Measurements from ENCODE around the gene ARHGAP40. TPM values are rescaled to one million over a fixed set of nuclear protein-coding genes. Genes with fewer than 3 reads are reported as not detected.

ARHGAP40 gene
- total RNA-seq, 2 experiments from 2014 or later, result not detected

GRCh38 chr20:38657390-38657789, 55.8 kb downstream of the ARHGAP40 start:
- DNase-seq, result no peak
- Mint-ChIP-seq H3K4me1 (no peaks in the 10 kb centered on the region), H3K27me3 (peaks cover 19% of the 10 kb centered on the region), H3K36me3 (ENCODE audit: low read depth) (no peaks in the 10 kb centered on the region), H3K27ac (no peak overlapping the region), H3K4me3 (no peak overlapping the region), H3K9me3 (peaks cover 3% of the 10 kb centered on the region)
- POLR2A ChIA-PET, result no interaction called here
- CTCF ChIA-PET, result interaction anchor here (1.1 kb wide), 1 partner anchor 17 kb away, joined by 3 read pairs; no protein-coding TSS in a partner anchor

GRCh38 chr20:38658879-38659596, 57.4 kb downstream of the ARHGAP40 start:
- Mint-ChIP-seq H3K36me3 (ENCODE audit: low read depth) (no peaks in the 10 kb centered on the region), H3K27ac (no peak overlapping the region), H3K27me3 (peaks cover 13% of the 10 kb centered on the region), H3K4me3 (no peak overlapping the region), H3K4me1 (no peaks in the 10 kb centered on the region), H3K9me3 (no peaks in the 10 kb centered on the region)
- ChIA-PET CTCF (interaction anchor here (1.0 to 2.8 kb wide), 4 partner anchors 10 to 15 kb away, joined by 3 to 10 read pairs (median 5); no protein-coding TSS in a partner anchor), POLR2A (no interaction called here)
- DNase-seq, result peak; percentile 14

GRCh38 chr20:38659597-38659880, 57.9 kb downstream of the ARHGAP40 start:
- POLR2A ChIA-PET, result no interaction called here
- peaks cover 14% of the 10 kb centered on the region for H3K27me3 Mint-ChIP-seq

GRCh38 chr20:38660429-38660828, 58.8 kb downstream of the ARHGAP40 start:
- no peaks in the 10 kb centered on the region for H3K4me1 Mint-ChIP-seq
- H3K9me3 Mint-ChIP-seq, result no peaks in the 10 kb centered on the region
- H3K27ac Mint-ChIP-seq, result no peak overlapping the region
- peaks cover 18% of the 10 kb centered on the region for H3K27me3 Mint-ChIP-seq
- POLR2A ChIA-PET, result no interaction called here
- no peak for DNase-seq
- no peak overlapping the region for H3K4me3 Mint-ChIP-seq
- CTCF ChIA-PET, result interaction anchor here (2.8 kb wide), 1 partner anchor 13 kb away, joined by 10 read pairs; no protein-coding TSS in a partner anchor
- no peaks in the 10 kb centered on the region for H3K36me3 Mint-ChIP-seq (ENCODE audit: low read depth)

More at GRCh38 chr20:38659597-38659880, 57.9 kb downstream of the ARHGAP40 start:
- CTCF ChIA-PET, result interaction anchor here (1.0 to 2.8 kb wide), 3 partner anchors 10 to 14 kb away, joined by 3 to 10 read pairs (median 6); no protein-coding TSS in a partner anchor
- Mint-ChIP-seq H3K27ac (no peak overlapping the region), H3K9me3 (no peaks in the 10 kb centered on the region), H3K36me3 (ENCODE audit: low read depth) (no peaks in the 10 kb centered on the region), H3K4me3 (no peak overlapping the region), H3K4me1 (no peaks in the 10 kb centered on the region)
- no peak for DNase-seq

GRCh38 chr20:38663660-38664059, 62.1 kb downstream of the ARHGAP40 start:
- ChIA-PET POLR2A (no interaction called here), CTCF (no interaction called here)
- Mint-ChIP-seq H3K36me3 (ENCODE audit: low read depth) (no peaks in the 10 kb centered on the region), H3K27ac (no peak overlapping the region), H3K4me1 (no peaks in the 10 kb centered on the region), H3K27me3 (peaks cover 23% of the 10 kb centered on the region), H3K4me3 (no peak overlapping the region), H3K9me3 (no peaks in the 10 kb centered on the region)
- DNase-seq, result no peak

GRCh38 chr20:38664284-38664683, 62.7 kb downstream of the ARHGAP40 start:
- Mint-ChIP-seq H3K27me3 (peaks cover 29% of the 10 kb centered on the region), H3K4me1 (no peaks in the 10 kb centered on the region), H3K9me3 (no peaks in the 10 kb centered on the region), H3K27ac (no peak overlapping the region), H3K36me3 (ENCODE audit: low read depth) (no peaks in the 10 kb centered on the region), H3K4me3 (no peak overlapping the region)
- CTCF ChIA-PET, result no interaction called here
- DNase-seq, result no peak
- POLR2A ChIA-PET, result no interaction called here

GRCh38 chr20:38665094-38665493, 63.5 kb downstream of the ARHGAP40 start:
- CTCF ChIA-PET, result interaction anchor here (0.7 to 1.4 kb wide), 3 partner anchors 9 to 97 kb away, joined by 3 read pairs; no protein-coding TSS in a partner anchor

GRCh38 chr20:38665506-38666285, 64.1 kb downstream of the ARHGAP40 start:
- H3K27ac Mint-ChIP-seq, result no peak overlapping the region
- ChIA-PET CTCF (interaction anchor here (0.7 to 1.4 kb wide), 3 partner anchors 8 to 96 kb away, joined by 3 read pairs; no protein-coding TSS in a partner anchor), POLR2A (no interaction called here)
- DNase-seq, result no peak
- peaks cover 32% of the 10 kb centered on the region for H3K27me3 Mint-ChIP-seq
- H3K36me3 Mint-ChIP-seq (ENCODE audit: low read depth), result no peaks in the 10 kb centered on the region
- H3K9me3 Mint-ChIP-seq, result no peaks in the 10 kb centered on the region
- no peak overlapping the region for H3K4me3 Mint-ChIP-seq
- H3K4me1 Mint-ChIP-seq, result no peaks in the 10 kb centered on the region

More at GRCh38 chr20:38665094-38665493, 63.5 kb downstream of the ARHGAP40 start:
- H3K4me3 Mint-ChIP-seq, result no peak overlapping the region
- H3K4me1 Mint-ChIP-seq, result no peaks in the 10 kb centered on the region
- POLR2A ChIA-PET, result no interaction called here
- no peak for DNase-seq
- H3K36me3 Mint-ChIP-seq (ENCODE audit: low read depth), result no peaks in the 10 kb centered on the region
- no peaks in the 10 kb centered on the region for H3K9me3 Mint-ChIP-seq
- no peak overlapping the region for H3K27ac Mint-ChIP-seq
- peaks cover 34% of the 10 kb centered on the region for H3K27me3 Mint-ChIP-seq

- CTCF ChIA-PET, result no interaction called here
- Mint-ChIP-seq H3K4me3 (no peak overlapping the region), H3K27me3 (peaks cover 42% of the 10 kb centered on the region)
Measured at GRCh38 chr20:38667417-38667956, 65.9 kb downstream of the ARHGAP40 start.

GRCh38 chr20:38669688-38670087, 68.1 kb downstream of the ARHGAP40 start:
- H3K27ac Mint-ChIP-seq, result no peak overlapping the region
- ChIA-PET POLR2A (no interaction called here), CTCF (no interaction called here)
- no peaks in the 10 kb centered on the region for H3K9me3 Mint-ChIP-seq
- peaks cover 51% of the 10 kb centered on the region for H3K27me3 Mint-ChIP-seq
- DNase-seq, result no peak
- peaks cover 9% of the 10 kb centered on the region for H3K4me1 Mint-ChIP-seq
- no peak overlapping the region for H3K4me3 Mint-ChIP-seq
- no peaks in the 10 kb centered on the region for H3K36me3 Mint-ChIP-seq (ENCODE audit: low read depth)

More at GRCh38 chr20:38667417-38667956, 65.9 kb downstream of the ARHGAP40 start:
- Mint-ChIP-seq H3K36me3 (ENCODE audit: low read depth) (no peaks in the 10 kb centered on the region), H3K27ac (no peak overlapping the region), H3K9me3 (no peaks in the 10 kb centered on the region), H3K4me1 (no peaks in the 10 kb centered on the region)
- POLR2A ChIA-PET, result no interaction called here
- no peak for DNase-seq

- peaks cover 11% of the 10 kb centered on the region for H3K4me1 Mint-ChIP-seq
- ChIA-PET CTCF (interaction anchor here (0.9 kb wide), 1 partner anchor 10 kb away, joined by 3 read pairs; no protein-coding TSS in a partner anchor), POLR2A (no interaction called here)
Measured at GRCh38 chr20:38670786-38671185, 69.2 kb downstream of the ARHGAP40 start.

GRCh38 chr20:38671186-38671585, 69.6 kb downstream of the ARHGAP40 start:
- peaks cover 45% of the 10 kb centered on the region for H3K27me3 Mint-ChIP-seq

More at GRCh38 chr20:38670786-38671185, 69.2 kb downstream of the ARHGAP40 start:
- no peak for DNase-seq
- Mint-ChIP-seq H3K36me3 (ENCODE audit: low read depth) (no peaks in the 10 kb centered on the region), H3K4me3 (no peak overlapping the region), H3K27ac (no peak overlapping the region), H3K27me3 (peaks cover 48% of the 10 kb centered on the region), H3K9me3 (no peaks in the 10 kb centered on the region)

More at GRCh38 chr20:38671186-38671585, 69.6 kb downstream of the ARHGAP40 start:
- H3K4me3 Mint-ChIP-seq, result no peak overlapping the region
- no peak for DNase-seq
- no peaks in the 10 kb centered on the region for H3K36me3 Mint-ChIP-seq (ENCODE audit: low read depth)
- peaks cover 11% of the 10 kb centered on the region for H3K4me1 Mint-ChIP-seq
- CTCF ChIA-PET, result interaction anchor here (0.9 to 1.4 kb wide), 2 partner anchors 9 to 12 kb away, joined by 3 to 4 read pairs; no protein-coding TSS in a partner anchor
- H3K27ac Mint-ChIP-seq, result no peak overlapping the region
- POLR2A ChIA-PET, result no interaction called here
- H3K9me3 Mint-ChIP-seq, result no peaks in the 10 kb centered on the region
